ENCODE data around the gene STRAP. TPM values are rescaled to one million over a fixed set of nuclear protein-coding genes. Genes with fewer than 3 reads are reported as not detected.

The STRAP gene
- total RNA-seq, 2 experiments from 2014 or later: 43.1 to 107 TPM

- no peaks in the 10 kb centered on the region for H3K79me2 ChIP-seq (ENCODE audit: insufficient read depth, low read depth, low read length)
- no peaks in the 10 kb centered on the region for H3K4me1 ChIP-seq (ENCODE audit: insufficient read depth, low read length, poor library complexity, severe bottlenecking)
- H2AFZ ChIP-seq (ENCODE audit: low read length): no peak overlapping the region
- no peaks in the 10 kb centered on the region for H3K9me3 ChIP-seq (ENCODE audit: low read length)
- no peak overlapping the region for H3K4me2 ChIP-seq (ENCODE audit: low read length)
- POLR2A ChIA-PET: interaction anchor here (1.2 kb wide), 1 partner anchor 13 kb away, joined by 3 read pairs; no protein-coding TSS in a partner anchor
- no peaks in the 10 kb centered on the region for H4K20me1 ChIP-seq (ENCODE audit: insufficient read depth, low read length)
- no peak overlapping the region for H3K27ac ChIP-seq (ENCODE audit: low read depth, low read length, poor library complexity, severe bottlenecking)
- intact Hi-C loops (cut with micrococcal nuclease; ENCODE audit: unreplicated experiment): no loop called here
- peaks cover 2% of the 10 kb centered on the region; the same call in 1 of the 2 replicates for H3K9me2 ChIP-seq (ENCODE audit: insufficient read depth, low read length)
- DNase-seq (ENCODE audit: low spot score): no peak
- CTCF ChIA-PET (ENCODE audit: unreplicated experiment): no interaction called here
- BruUV-seq (replicated peaks): no TSS peak
- H3K4me3 ChIP-seq (ENCODE audit: low read depth, low read length, poor library complexity, severe bottlenecking): no peak overlapping the region
- no peaks in the 10 kb centered on the region for H3K36me3 ChIP-seq (ENCODE audit: insufficient read depth, low read length)
- TF ChIP-seq CTCF (conservative IDR thresholded peaks at IDR 0.05; ENCODE audit: low read length) (no peak), EZH2phosphoT487 (IDR thresholded peaks at IDR 0.05; ENCODE audit: borderline replicate concordance, low read depth, low read length) (no peak)
Observed at GRCh38 chr12:15875863-15876262, 6.3 kb upstream of the STRAP start.

- H3K27ac ChIP-seq (ENCODE audit: low read depth, low read length, poor library complexity, severe bottlenecking): no peak overlapping the region
- ChIA-PET CTCF (ENCODE audit: unreplicated experiment) (no interaction called here), POLR2A (no interaction called here)
- peaks cover 22% of the 10 kb centered on the region for H3K79me2 ChIP-seq (ENCODE audit: insufficient read depth, low read depth, low read length)
- H3K9me2 ChIP-seq (ENCODE audit: insufficient read depth, low read length): peaks cover 5% of the 10 kb centered on the region; the same call in 1 of the 2 replicates
- DNase-seq (ENCODE audit: low spot score): no peak
- H2AFZ ChIP-seq (ENCODE audit: low read length): no peak overlapping the region
- H3K4me1 ChIP-seq (ENCODE audit: insufficient read depth, low read length, poor library complexity, severe bottlenecking): peaks cover 13% of the 10 kb centered on the region
- TF ChIP-seq CTCF (conservative IDR thresholded peaks at IDR 0.05; ENCODE audit: low read length) (no peak), EZH2phosphoT487 (IDR thresholded peaks at IDR 0.05; ENCODE audit: borderline replicate concordance, low read depth, low read length) (no peak)
- H4K20me1 ChIP-seq (ENCODE audit: insufficient read depth, low read length): peaks cover 15% of the 10 kb centered on the region
- no peak overlapping the region for H3K4me2 ChIP-seq (ENCODE audit: low read length)
- intact Hi-C loops (cut with micrococcal nuclease; ENCODE audit: unreplicated experiment): no loop called here
- no peaks in the 10 kb centered on the region for H3K9me3 ChIP-seq (ENCODE audit: low read length)
- H3K36me3 ChIP-seq (ENCODE audit: insufficient read depth, low read length): peaks cover 10% of the 10 kb centered on the region; the same call in 1 of the 2 replicates
- no peak overlapping the region for H3K4me3 ChIP-seq (ENCODE audit: low read depth, low read length, poor library complexity, severe bottlenecking)
- BruUV-seq (replicated peaks): no TSS peak
Observed at GRCh38 chr12:15879413-15879812, 2.8 kb upstream of the STRAP start.

GRCh38 chr12:15880721-15881120 is 1.5 kb upstream of the STRAP start:
- intact Hi-C loops (cut with micrococcal nuclease; ENCODE audit: unreplicated experiment): loop anchor here (5.0 to 10.0 kb wide), 3 partner anchors 112 to 1106 kb away; a partner anchor contains a TSS
- Histone ChIP-seq H3K27ac (ENCODE audit: low read depth, low read length, poor library complexity, severe bottlenecking) (no peak overlapping the region), H3K4me1 (ENCODE audit: insufficient read depth, low read length, poor library complexity, severe bottlenecking) (peaks cover 18% of the 10 kb centered on the region), H3K9me3 (ENCODE audit: low read length) (no peaks in the 10 kb centered on the region), H3K36me3 (ENCODE audit: insufficient read depth, low read length) (peaks cover 24% of the 10 kb centered on the region), H2AFZ (ENCODE audit: low read length) (no peak overlapping the region), H3K4me2 (ENCODE audit: low read length) (no peak overlapping the region), H3K79me2 (ENCODE audit: insufficient read depth, low read depth, low read length) (peaks cover 35% of the 10 kb centered on the region), H3K4me3 (ENCODE audit: low read depth, low read length, poor library complexity, severe bottlenecking) (no peak overlapping the region), H3K9me2 (ENCODE audit: insufficient read depth, low read length) (peaks cover 5% of the 10 kb centered on the region; the same call in 1 of the 2 replicates), H4K20me1 (ENCODE audit: insufficient read depth, low read length) (peaks cover 16% of the 10 kb centered on the region)
- no peak for DNase-seq (ENCODE audit: low spot score)
- TF ChIP-seq CTCF (conservative IDR thresholded peaks at IDR 0.05; ENCODE audit: low read length): no peak
- no peak for TF ChIP-seq EZH2phosphoT487 (IDR thresholded peaks at IDR 0.05; ENCODE audit: borderline replicate concordance, low read depth, low read length)
- POLR2A ChIA-PET: no interaction called here
- BruUV-seq (replicated peaks): no TSS peak
- CTCF ChIA-PET (ENCODE audit: unreplicated experiment): no interaction called here

Data from OCI-LY7 (cell line).